Muscle layer of colon (tissue), 2 donors: ENCODE results near the gene ME1.

Experiments used
- H3K27ac ChIP-seq: one replicate; pipeline ENCODE4 v1.7.0; 2013; ENCODE audit warnings: low read depth, mild to moderate bottlenecking, low read length, moderate library complexity
- H3K27me3 ChIP-seq, 2 donors: one replicate each; pipeline ENCODE4 v1.7.0; 2013; ENCODE audit warnings: low read length in 2 of 2, mild to moderate bottlenecking in 2 of 2; ENCODE audit not compliant: insufficient read depth in 2 of 2, control insufficient read depth in 1 of 2
- H3K36me3 ChIP-seq: one replicate; pipeline ENCODE4 v1.7.0; 2013; ENCODE audit warnings: mild to moderate bottlenecking, low read length; ENCODE audit not compliant: insufficient read depth
- H3K4me1 ChIP-seq: one replicate; pipeline ENCODE4 v1.7.0; 2013; ENCODE audit warnings: mild to moderate bottlenecking, low read length; ENCODE audit not compliant: insufficient read depth
- H3K4me3 ChIP-seq, 2 donors: one replicate each; pipeline ENCODE4 v1.7.0; 2013; ENCODE audit warnings: low read length in 2 of 2, low read depth in 1 of 2, mild to moderate bottlenecking in 1 of 2, moderate library complexity in 1 of 2
- H3K9ac ChIP-seq: one replicate; pipeline ENCODE4 v1.7.0; 2013; ENCODE audit warnings: low read length
- H3K9me3 ChIP-seq: one replicate; pipeline ENCODE4 v1.7.0; 2013; ENCODE audit warnings: mild to moderate bottlenecking, low read length
- donor health status: abdominal sarcoma.
- donor health status: Adenocarcinoma of cecum.

ME1 gene

GRCh38 chr6:83185096-83185495, 245.8 kb downstream of the ME1 start:
- Histone ChIP-seq H3K27me3 (no peaks in the 10 kb centered on the region), H3K4me1 (no peaks in the 10 kb centered on the region), H3K4me3 (no peak overlapping the region), H3K9ac (no peak overlapping the region), H3K9me3 (no peaks in the 10 kb centered on the region), H3K27ac (no peak overlapping the region), H3K36me3 (peaks cover 42% of the 10 kb centered on the region)

DNA sequence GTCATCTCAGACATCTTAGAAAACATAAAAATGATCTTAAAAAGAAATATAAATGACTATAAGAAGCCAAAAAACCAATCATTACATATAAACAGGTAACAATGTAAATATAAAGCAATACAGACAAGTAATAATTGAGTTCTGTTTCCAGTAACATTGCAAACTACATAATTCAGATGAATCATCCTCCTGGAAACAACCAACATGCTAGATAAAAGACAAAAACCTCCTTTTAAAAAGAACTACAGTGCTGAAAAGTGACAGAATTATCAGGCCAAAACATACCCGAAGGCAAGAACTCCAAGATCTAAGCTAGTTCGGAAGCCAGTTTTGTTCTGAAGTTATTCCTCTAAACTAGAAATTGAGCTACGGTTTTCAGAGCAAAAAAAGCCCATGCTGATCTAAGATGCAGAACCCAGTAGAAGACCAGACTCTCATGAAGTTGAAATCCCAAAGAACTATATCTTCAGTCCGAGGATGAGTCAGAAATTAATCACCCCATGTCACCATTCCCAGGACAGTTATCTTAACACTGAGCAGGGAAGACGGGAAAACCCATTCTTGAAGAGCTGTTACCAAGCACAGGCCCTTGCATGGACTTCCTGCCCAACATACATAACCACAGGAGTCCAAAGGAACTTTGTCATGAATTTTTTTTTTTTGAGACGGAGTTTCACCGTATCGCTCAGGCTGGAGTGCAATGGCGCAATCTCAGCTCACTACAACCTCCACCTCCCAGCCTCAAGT, 247.6 kb downstream of the ME1 start:
- Histone ChIP-seq H3K9ac (no peak overlapping the region), H3K27ac (no peak overlapping the region), H3K27me3 (no peaks in the 10 kb centered on the region), H3K9me3 (no peaks in the 10 kb centered on the region), H3K4me3 (no peak overlapping the region), H3K36me3 (peaks cover 39% of the 10 kb centered on the region), H3K4me1 (no peaks in the 10 kb centered on the region)

DNA sequence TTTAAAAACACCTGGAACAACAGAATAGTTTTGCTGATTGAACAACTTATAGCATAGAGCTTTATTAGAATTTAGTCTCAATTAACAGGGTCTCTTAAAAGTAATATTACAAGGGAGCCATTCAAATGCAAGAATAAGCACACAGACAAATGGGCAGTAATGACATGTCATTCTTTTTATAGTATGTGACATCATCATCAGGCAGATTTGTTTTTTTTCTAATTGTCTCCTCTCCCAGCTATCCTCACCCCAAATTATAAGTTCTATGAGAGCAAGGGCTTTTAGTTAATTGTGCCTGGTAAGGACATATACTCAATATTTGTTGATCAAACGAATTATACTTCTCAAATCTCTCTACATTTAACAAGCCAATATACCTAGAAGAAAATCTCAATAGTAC, 248.7 kb downstream of the ME1 start:
- Histone ChIP-seq H3K4me1 (no peaks in the 10 kb centered on the region), H3K27me3 (no peaks in the 10 kb centered on the region), H3K9ac (no peak overlapping the region), H3K36me3 (peaks cover 43% of the 10 kb centered on the region), H3K9me3 (no peaks in the 10 kb centered on the region), H3K27ac (no peak overlapping the region), H3K4me3 (no peak overlapping the region)

- Histone ChIP-seq H3K27me3 (no peaks in the 10 kb centered on the region), H3K4me1 (peaks cover 14% of the 10 kb centered on the region), H3K9ac (no peak overlapping the region), H3K27ac (no peak overlapping the region), H3K9me3 (no peaks in the 10 kb centered on the region), H3K36me3 (peaks cover 36% of the 10 kb centered on the region), H3K4me3 (no peak overlapping the region)
Measured at GRCh38 chr6:83180426-83180950, 250.4 kb downstream of the ME1 start.

GRCh38 chr6:83176246-83176645, 254.6 kb downstream of the ME1 start:
- Histone ChIP-seq H3K4me3 (no peak overlapping the region), H3K27me3 (no peaks in the 10 kb centered on the region), H3K27ac (no peak overlapping the region), H3K4me1 (peaks cover 14% of the 10 kb centered on the region), H3K36me3 (peaks cover 38% of the 10 kb centered on the region), H3K9me3 (no peaks in the 10 kb centered on the region), H3K9ac (no peak overlapping the region)

GRCh38 chr6:83169511-83169910, 261.3 kb downstream of the ME1 start:
- Histone ChIP-seq H3K9me3 (no peaks in the 10 kb centered on the region), H3K4me1 (no peaks in the 10 kb centered on the region), H3K27ac (no peak overlapping the region), H3K4me3 (no peak overlapping the region), H3K27me3 (no peaks in the 10 kb centered on the region), H3K9ac (no peak overlapping the region), H3K36me3 (peaks cover 69% of the 10 kb centered on the region)

DNA sequence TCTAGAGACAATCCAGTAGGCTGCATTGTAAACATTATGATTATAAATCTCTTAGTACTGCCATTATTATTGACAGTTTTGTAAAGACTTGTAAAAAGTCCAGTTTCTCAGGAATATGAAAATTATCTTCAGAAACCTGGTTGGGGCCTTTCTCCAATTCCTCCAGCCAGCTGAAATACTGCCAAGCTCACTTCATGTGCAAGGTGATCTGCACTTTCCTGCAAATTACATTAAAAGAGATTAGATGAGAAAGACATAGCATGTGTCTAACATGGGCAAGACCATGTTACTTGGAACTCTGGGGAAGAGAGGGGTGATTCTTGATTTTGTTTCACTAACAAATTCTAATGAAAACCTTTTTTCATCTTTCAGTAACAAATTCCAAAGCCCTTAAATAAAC, 261.7 kb downstream of the ME1 start:
- Histone ChIP-seq H3K36me3 (peaks cover 70% of the 10 kb centered on the region), H3K9me3 (no peaks in the 10 kb centered on the region), H3K4me1 (no peaks in the 10 kb centered on the region), H3K27me3 (no peaks in the 10 kb centered on the region), H3K27ac (no peak overlapping the region), H3K9ac (no peak overlapping the region), H3K4me3 (no peak overlapping the region)

DNA sequence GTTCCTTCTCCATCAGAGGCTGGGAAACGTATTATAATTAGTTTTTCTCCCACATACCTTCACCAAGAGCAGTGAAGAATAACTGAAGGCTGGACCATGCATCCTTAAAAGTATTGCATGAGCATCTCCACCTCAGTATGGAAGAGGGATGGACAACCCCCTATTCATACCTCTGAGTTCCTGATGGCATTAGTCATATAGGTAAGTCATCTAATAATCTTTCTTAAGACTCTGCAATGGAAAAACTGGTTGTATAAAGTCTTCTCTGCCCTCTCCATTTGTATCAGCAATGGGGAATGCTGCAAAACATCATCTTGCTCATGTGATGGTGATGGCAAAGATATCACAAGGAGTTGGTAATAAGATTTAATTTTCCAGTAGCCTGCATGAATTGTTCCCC, 262.3 kb downstream of the ME1 start:
- Histone ChIP-seq H3K36me3 (peaks cover 67% of the 10 kb centered on the region), H3K4me3 (no peak overlapping the region)

GRCh38 chr6:83167726-83168278, 263.0 kb downstream of the ME1 start:
- Histone ChIP-seq H3K4me1 (no peaks in the 10 kb centered on the region), H3K9ac (no peak overlapping the region), H3K36me3 (peaks cover 65% of the 10 kb centered on the region), H3K4me3 (no peak overlapping the region), H3K9me3 (no peaks in the 10 kb centered on the region), H3K27ac (no peak overlapping the region), H3K27me3 (no peaks in the 10 kb centered on the region)

More for the DNA sequence above, 262.3 kb downstream of the ME1 start:
- Histone ChIP-seq H3K9me3 (no peaks in the 10 kb centered on the region), H3K9ac (no peak overlapping the region), H3K27ac (no peak overlapping the region), H3K27me3 (no peaks in the 10 kb centered on the region), H3K4me1 (no peaks in the 10 kb centered on the region)
